GM12864 (cell line): ENCODE measurements around the gene KIAA0930.
A peak's percentile ranks its signal among the peaks of the same experiment; 100 is the strongest.
"Not testable (repeated sequence)": the region's sequence is repeated elsewhere in the genome, so short reads cannot be mapped to it uniquely, and the experiment has no call there.

Experiments used
- DNase-seq: peaks from one replicate; pipeline ENCODE4 v3.0.0-alpha.2; 2011; ENCODE audit warnings: low read depth
- H3K4me3 ChIP-seq: 2 replicates; pipeline ENCODE4 v1.5.1; 2011; ENCODE audit warnings: mild to moderate bottlenecking, low read depth, low read length, control low read depth
- TF ChIP-seq, protein P1 (sequence below): IDR thresholded peaks from 2 replicates; pipeline ENCODE4 v1.5.1; 2011; ENCODE audit warnings: low read depth, mild to moderate bottlenecking, moderate library complexity, low read length, control low read depth, inconsistent platforms; ENCODE audit errors: missing control alignments

The KIAA0930 gene

DNA sequence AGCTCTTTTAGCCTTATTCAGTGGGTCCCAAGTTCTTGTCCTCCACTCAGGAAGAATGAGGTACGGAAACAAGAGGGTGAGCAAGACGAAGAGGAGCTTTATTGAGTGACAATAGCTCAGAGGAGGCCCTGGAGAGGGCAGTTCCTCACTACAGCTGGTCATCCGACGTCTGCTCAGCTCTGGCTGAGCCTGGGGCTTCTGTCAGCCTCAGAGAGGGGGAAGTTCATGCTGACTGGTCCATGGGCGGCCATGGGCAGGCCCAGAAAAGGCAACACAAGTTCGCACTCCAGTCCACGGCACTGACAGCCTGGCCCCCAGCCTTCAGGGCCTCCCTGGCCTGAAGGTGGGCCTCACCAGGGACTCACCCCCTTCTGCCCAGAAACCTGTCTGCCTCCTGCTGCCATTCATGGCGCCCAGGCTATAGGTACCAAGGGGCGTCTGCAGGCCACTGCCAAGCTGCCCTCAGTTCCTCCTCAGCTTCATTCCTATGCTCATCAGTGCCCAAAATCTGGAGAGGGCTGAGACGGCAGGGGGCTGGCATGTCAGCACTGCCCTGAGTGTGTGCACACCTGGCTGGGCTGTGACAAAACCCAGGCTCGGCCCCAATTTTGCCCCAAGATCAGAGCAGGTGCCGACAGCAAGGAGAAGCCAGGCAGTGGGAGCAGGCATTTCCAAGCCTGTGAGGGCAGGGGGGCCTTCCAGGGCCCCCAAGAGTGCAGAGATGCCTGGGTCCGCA, 21.7 kb upstream of the KIAA0930 start:
- TF ChIP-seq, protein P1, sequence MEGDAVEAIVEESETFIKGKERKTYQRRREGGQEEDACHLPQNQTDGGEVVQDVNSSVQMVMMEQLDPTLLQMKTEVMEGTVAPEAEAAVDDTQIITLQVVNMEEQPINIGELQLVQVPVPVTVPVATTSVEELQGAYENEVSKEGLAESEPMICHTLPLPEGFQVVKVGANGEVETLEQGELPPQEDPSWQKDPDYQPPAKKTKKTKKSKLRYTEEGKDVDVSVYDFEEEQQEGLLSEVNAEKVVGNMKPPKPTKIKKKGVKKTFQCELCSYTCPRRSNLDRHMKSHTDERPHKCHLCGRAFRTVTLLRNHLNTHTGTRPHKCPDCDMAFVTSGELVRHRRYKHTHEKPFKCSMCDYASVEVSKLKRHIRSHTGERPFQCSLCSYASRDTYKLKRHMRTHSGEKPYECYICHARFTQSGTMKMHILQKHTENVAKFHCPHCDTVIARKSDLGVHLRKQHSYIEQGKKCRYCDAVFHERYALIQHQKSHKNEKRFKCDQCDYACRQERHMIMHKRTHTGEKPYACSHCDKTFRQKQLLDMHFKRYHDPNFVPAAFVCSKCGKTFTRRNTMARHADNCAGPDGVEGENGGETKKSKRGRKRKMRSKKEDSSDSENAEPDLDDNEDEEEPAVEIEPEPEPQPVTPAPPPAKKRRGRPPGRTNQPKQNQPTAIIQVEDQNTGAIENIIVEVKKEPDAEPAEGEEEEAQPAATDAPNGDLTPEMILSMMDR, result no peak
- H3K4me3 ChIP-seq, result peak overlapping the region; percentile 26
- no peak for DNase-seq

DNA sequence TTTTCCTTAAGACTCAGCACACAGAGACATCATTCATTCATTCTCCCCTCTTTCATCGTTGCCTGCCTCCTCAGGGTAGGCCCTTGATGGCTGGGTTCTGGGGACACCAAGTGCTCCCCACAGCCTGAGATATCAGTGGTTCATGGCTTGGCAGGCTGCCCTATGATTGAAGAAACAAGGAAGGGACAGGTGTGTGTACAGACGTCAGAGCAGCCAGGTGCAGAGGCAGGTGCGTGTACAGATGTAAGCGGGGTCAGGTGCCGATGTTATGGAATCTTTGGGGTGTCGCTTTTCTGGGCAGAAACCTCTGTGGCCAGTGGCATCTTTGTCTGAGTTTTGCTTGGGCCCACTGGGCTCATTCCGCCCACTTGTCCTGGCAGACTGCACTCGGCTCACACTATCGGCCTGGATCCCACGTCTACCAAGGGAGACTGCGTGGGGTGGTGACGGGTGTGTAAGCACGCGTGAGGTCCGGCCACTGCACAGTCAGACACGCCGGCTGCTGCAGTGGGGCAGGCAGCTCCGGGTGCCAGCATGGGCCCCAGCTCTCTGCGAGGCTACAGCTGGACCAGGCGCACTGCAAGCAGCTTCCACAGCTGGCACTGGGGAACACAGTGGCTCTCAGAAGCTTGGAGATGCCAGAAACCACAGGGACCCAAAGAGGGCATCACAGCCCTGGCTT, 20.9 kb upstream of the KIAA0930 start:
- no peak for DNase-seq
- no peak overlapping the region for H3K4me3 ChIP-seq
- TF ChIP-seq, protein P1, result no peak

DNA sequence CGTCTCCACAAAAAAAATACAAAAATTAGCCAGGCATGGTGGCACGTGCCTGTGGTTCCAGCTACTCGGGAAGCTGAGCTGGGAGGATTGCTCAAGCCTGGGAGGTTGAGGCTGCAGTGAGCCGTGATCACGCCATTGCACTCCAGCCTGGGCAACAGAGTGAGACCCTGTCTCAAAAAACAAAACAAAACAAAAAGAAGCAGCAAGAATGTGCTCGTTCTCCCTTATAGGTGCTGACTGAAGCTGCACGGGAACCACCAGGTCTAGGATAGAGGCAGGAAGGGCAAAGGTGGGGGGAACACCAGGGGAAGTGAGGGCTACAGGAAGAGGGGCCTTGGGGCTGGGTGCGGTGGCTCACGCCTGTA, 19.7 kb upstream of the KIAA0930 start:
- not testable (repeated sequence) for H3K4me3 ChIP-seq, DNase-seq

DNA sequence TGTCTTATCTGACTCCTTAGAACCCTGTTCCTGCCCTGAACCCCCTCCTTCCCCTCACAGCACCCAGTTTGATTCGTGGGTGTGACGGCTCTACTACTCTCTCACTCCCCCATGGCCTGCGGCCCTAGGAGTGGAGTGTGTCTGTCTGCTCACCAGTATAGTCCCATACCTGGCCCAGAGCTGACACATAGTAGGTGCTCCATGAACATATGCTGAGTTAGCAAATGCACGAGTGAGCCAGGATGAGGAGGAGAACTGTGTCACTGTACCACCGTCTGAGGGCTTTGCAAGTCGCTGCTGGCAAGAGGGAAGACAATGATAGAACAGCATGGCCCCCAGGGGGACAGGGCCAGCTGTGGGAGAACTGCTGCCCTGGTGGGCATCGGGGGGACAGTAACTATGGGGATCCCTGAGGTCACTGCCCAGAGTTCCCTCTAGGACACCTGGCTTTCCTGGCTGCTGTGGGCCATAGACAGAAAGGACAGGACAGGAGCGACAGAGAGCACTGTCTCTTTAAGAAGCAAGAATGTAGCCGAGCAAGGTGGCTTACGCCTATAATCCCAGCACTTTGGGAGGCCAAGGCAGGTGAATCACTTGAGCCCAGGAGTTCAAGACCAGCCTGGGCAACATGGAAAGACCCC, 19.2 kb upstream of the KIAA0930 start:
- TF ChIP-seq, protein P1, result no peak
- H3K4me3 ChIP-seq, result no peak overlapping the region
- no peak for DNase-seq

DNA sequence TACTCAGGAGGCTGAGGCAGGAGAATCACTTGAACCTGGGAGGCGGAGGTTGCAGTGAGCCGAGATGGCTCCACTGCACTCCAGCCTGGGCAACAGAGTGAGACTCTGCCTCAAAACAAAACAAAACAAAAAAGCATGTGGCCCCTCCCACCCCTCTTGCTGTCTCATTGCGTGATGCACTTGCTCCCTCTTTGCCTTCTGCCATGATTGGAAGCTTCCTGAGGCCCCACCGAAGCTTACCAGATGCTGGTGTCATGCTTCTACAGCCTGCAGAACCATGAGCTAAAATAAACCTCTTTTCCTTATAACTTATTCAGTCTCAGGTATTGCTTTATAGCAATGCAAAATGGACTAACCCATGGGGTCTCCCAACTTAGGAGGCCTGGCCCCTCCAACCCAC, 17.2 kb upstream of the KIAA0930 start:
- H3K4me3 ChIP-seq, DNase-seq: not testable (repeated sequence)

DNA sequence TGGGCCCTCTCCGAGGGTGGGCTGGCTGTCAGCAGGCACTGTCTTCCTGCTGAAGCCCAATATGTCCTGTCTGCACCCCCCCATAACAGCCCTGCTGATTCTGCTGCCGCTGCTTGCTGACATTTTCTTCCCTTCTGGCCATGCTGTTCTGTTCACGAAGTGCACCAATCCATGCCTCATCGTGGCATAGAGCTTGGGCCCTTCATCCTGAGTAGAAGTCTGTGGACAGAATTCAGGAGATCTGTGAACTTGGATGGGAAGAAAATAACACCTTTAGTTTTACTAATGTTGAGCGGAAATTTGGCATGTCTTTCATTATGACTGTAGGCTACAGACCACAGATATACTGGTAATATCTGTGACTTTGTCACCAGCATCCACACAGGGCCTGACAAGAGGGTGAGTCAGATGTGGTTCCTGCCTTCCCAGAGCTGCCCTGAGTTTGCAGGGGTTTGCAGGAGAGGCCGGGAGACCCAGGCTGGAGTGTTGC, 14.1 kb upstream of the KIAA0930 start:
- H3K4me3 ChIP-seq, result no peak overlapping the region
- peak; percentile 56 for DNase-seq
- TF ChIP-seq, protein P1, result no peak

DNA sequence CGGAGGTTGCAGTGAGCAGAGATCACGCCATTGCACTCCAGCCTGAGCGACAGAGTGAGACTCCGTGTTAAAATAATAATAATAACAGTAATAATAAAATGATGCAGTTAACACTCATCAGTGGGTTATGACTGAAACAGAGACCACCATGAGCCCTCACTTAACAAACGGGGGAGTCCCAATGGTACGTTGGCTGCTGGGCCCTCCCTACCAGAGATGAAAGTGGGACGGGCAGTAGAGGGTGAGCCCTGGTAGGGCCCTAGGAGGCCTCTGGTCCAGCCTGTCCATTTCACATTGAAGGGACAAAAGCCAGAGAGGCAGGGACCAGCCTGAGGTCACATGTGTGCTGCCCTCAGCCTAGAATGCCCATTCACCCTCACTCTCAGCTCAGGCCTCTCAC, 13.7 kb upstream of the KIAA0930 start:
- TF ChIP-seq, protein P1, result no peak
- H3K4me3 ChIP-seq, result no peak overlapping the region
- no peak for DNase-seq
